Uterus (tissue), 4 donors: Measurements from ENCODE around the gene GRIN3A. TPM values are rescaled to one million over a fixed set of nuclear protein-coding genes. Genes with fewer than 3 reads are reported as not detected.

Experiments used
- DNase-seq, 2 donors: peaks; one replicate each; pipeline ENCODE4 v3.0.0-alpha.2; 2019 to 2020
- H3K27ac ChIP-seq, 2 donors: fragments of 200-600 bp; sonication (generic); 1 replicate in 1 of 2; 2 replicates in 1 of 2; pipeline ENCODE4 v1.5.1; 2016 to 2018
- H3K27me3 ChIP-seq, 2 donors: fragments of 200-600 bp; sonication (generic); one replicate each; pipeline ENCODE4 v1.5.1; 2018 to 2019; ENCODE audit warnings: control low read depth in 1 of 2
- H3K36me3 ChIP-seq, 2 donors: fragments of 200-600 bp; sonication (generic); one replicate each; pipeline ENCODE4 v1.5.1; 2019; ENCODE audit warnings: control low read depth in 1 of 2
- H3K4me1 ChIP-seq, 2 donors: fragments of 200-600 bp; sonication (generic); one replicate each; pipeline ENCODE4 v1.5.1; 2018 to 2019; ENCODE audit warnings: control low read depth in 1 of 2
- H3K4me3 ChIP-seq, 2 donors: fragments of 200-600 bp; sonication (generic); 1 replicate in 1 of 2; 2 replicates in 1 of 2; pipeline ENCODE4 v1.5.1; 2018 to 2019; ENCODE audit warnings: mild to moderate bottlenecking in 1 of 2
- H3K9me3 ChIP-seq, 2 donors: fragments of 200-600 bp; sonication (generic); one replicate each; pipeline ENCODE4 v1.5.1; 2019; ENCODE audit warnings: control low read depth in 1 of 2
- CTCF ChIP-seq, 4 experiments: fragments of 200-600 bp in 2 of 4; fragments of 450-650 bp in 2 of 4; sonication (generic) in 2 of 4; IDR thresholded peaks; one replicate each; pipeline ENCODE4 v1.5.1; 2016 to 2019; ENCODE audit warnings: antibody characterized with exemption in 4 of 4, mild to moderate bottlenecking in 2 of 4, moderate library complexity in 1 of 4
- POLR2A ChIP-seq, 2 donors: fragments of 450-650 bp; IDR thresholded peaks; one replicate each; pipeline ENCODE4 v1.6.1; 2016; ENCODE audit warnings: antibody characterized with exemption in 2 of 2, mild to moderate bottlenecking in 1 of 2, moderate library complexity in 1 of 2
- intact Hi-C: fragments of 100-400 bp; cut with DNase I; formaldehyde crosslinking; loops from one replicate; pipeline ENCODE4 v1.15.1; 2023; ENCODE audit warnings: low total_unique reads
- total RNA-seq, 4 donors: library from RNA; depleted of rRNA in 3 of 4; stranded (reverse); fragments of >200 nt in 3 of 4; gene quantifications; one replicate each; pipeline versions ENCODE4 v1.1.0 to v1.2.4, GENCODE V29; 2014 to 2023
- donor health status: DM: yes; HTN: yes; CAD: no.

The GRIN3A gene
- total RNA-seq: 1 to 10 TPM in 1 of 4 donors, not detected in 3; 5.9 TPM

- H3K4me1 ChIP-seq: peaks cover 0 to 13% of the 10 kb centered on the region in 2 donors
- H3K36me3 ChIP-seq: no peaks in the 10 kb centered on the region
- intact Hi-C loops: no loop called here
- H3K27ac ChIP-seq: no peak within 1 kb of the TSS
- H3K9me3 ChIP-seq: no peaks in the 10 kb centered on the region
- H3K4me3 ChIP-seq: peak within 1 kb of the TSS in 1 of 2 donors; percentile 26
- TF ChIP-seq CTCF (IDR thresholded peaks at IDR 0.05): no peak
- no peak for TF ChIP-seq POLR2A (IDR thresholded peaks at IDR 0.05)
- no peak for DNase-seq
- peaks cover 10 to 41% of the 10 kb centered on the region in 2 donors for H3K27me3 ChIP-seq
Observed at GRCh38 chr9:101738566-101739183, at the start of gene GRIN3A. Gene GRIN3A (minus strand): TSS chr9:101738647. CDS start chr9:101737979, 668 bp downstream.

DNA sequence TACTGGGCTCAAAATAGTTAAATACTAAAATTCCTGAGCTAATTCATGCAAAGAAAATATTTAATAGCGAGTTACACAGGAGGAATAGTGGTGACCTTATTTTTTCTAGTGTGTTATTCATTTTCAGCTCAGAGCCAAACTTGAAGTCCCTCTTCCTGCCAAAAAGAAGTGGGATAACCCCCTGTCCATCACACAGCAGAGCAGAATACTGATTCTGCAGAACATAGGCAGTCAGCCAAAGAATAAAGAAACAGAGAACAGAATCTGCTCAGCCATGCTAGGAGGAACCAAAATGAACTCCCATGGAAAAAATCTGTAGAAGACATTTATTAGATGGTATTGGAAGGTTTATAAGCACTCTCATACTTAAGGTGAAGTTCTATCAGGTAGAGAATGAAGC is 49.4 kb upstream of the GRIN3A start:
- DNase-seq: no peak
- TF ChIP-seq POLR2A (IDR thresholded peaks at IDR 0.05) (no peak), CTCF (IDR thresholded peaks at IDR 0.05) (no peak)
- Histone ChIP-seq H3K4me1 (no peaks in the 10 kb centered on the region), H3K27me3 (no peaks in the 10 kb centered on the region), H3K36me3 (no peaks in the 10 kb centered on the region), H3K9me3 (no peaks in the 10 kb centered on the region), H3K4me3 (no peak overlapping the region), H3K27ac (no peak overlapping the region)
- intact Hi-C loops: no loop called here

DNA sequence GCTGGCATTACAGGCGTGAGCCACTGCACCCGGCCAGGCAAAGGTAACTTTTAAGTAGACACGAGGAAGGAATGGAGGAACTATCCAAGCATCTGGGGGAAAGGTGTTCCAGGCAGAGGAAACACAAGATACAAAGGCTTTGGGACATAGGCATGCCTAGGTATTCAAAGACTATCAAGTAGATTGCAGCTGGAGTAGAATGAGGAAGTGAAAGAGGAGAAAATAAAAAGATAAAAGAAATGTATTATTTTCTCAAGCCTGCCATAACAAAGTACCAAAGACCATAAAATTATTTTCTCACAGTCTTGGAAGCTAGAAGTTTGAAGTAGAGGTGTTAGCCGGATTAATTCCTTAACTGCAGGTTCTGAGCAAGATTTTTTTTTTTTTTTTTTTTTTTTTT is 39.9 kb upstream of the GRIN3A start:
- no peak for TF ChIP-seq POLR2A (IDR thresholded peaks at IDR 0.05)
- Histone ChIP-seq H3K4me3 (no peak overlapping the region), H3K9me3 (no peaks in the 10 kb centered on the region), H3K36me3 (peaks cover 0 to 2% of the 10 kb centered on the region in 2 donors), H3K27ac (no peak overlapping the region), H3K27me3 (no peaks in the 10 kb centered on the region), H3K4me1 (no peaks in the 10 kb centered on the region)
- no peak for DNase-seq
- intact Hi-C loops: no loop called here

DNA sequence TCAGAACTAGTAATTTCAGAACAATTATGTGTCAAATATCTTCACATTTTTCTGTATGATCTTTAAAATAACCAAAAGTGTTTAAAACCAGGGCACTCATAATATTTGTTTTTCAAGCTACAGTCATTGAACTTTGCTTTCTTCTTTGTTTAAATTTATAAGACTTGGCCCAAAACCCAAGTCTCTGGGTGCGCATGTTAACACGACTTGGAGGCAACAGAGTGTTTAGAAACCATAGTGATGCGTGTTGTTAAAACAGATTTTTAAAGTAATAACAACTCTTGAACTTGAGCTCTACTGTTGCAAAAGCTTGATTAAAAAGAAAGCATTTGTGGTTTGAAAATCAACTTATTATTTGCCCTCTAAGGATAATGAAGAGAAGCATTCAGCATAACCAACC is 26.0 kb upstream of the GRIN3A start:
- no peaks in the 10 kb centered on the region for H3K4me1 ChIP-seq
- no peaks in the 10 kb centered on the region for H3K9me3 ChIP-seq
- no peak for DNase-seq
- no peak for TF ChIP-seq POLR2A (IDR thresholded peaks at IDR 0.05)
- TF ChIP-seq CTCF (IDR thresholded peaks at IDR 0.05): no peak
- no peaks in the 10 kb centered on the region for H3K36me3 ChIP-seq
- no peak overlapping the region for H3K4me3 ChIP-seq
- no peak overlapping the region for H3K27ac ChIP-seq
- intact Hi-C loops: no loop called here
- no peaks in the 10 kb centered on the region for H3K27me3 ChIP-seq

DNA sequence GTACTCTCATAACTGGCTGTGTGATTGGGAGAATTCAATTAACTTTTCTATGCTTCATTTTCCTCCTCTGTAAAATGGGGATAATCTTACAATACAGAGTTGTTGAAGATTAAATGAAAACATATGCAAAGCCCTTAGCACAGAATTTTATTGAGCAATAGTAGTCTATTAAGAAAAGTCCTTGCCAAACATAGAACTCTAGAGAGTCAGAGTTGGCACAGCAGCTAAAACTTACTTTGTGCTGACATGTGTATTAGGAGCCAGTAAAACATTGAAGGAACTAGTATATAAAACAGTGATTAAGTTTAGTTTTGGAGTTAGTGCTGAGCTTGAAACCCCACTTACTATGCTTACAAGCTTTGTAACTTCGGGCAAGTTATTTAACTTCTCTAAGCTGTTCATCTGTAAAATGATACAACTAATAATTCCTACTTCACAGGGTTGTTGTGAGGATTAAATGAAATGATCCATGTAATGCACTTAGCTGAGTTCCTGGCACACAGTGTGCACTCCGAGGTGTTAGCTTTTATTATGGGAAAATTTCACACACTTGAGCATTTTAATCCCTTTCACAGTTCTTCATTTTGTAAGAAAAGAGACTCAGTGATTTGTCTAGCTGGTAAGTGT is 20.0 kb upstream of the GRIN3A start:
- Histone ChIP-seq H3K27ac (no peak overlapping the region), H3K4me3 (no peak overlapping the region)
- no peak for DNase-seq

More for the DNA sequence above, 20.0 kb upstream of the GRIN3A start:
- no peaks in the 10 kb centered on the region for H3K4me1 ChIP-seq
- intact Hi-C loops: no loop called here
- no peaks in the 10 kb centered on the region for H3K9me3 ChIP-seq
- H3K27me3 ChIP-seq: no peaks in the 10 kb centered on the region
- TF ChIP-seq CTCF (IDR thresholded peaks at IDR 0.05) (no peak), POLR2A (IDR thresholded peaks at IDR 0.05) (no peak)
- no peaks in the 10 kb centered on the region for H3K36me3 ChIP-seq
